ENCODE measurements around the gene NYAP1. TPM values are rescaled to one million over a fixed set of nuclear protein-coding genes. Genes with fewer than 3 reads are reported as not detected.
"Not testable (repeated sequence)": the region's sequence is repeated elsewhere in the genome, so short reads cannot be mapped to it uniquely, and the experiment has no call there.

Gene NYAP1
- total and polyA plus RNA-seq, 2 donors from 2014 or later: 0.41 to 0.69 TPM

GRCh38 chr7:100532165-100533022 lies 48.7 kb downstream of the NYAP1 start:
- Histone ChIP-seq H3K27ac (ENCODE audit: low read depth in 2 of 2, low read length in 2 of 2) (no peak overlapping the region), H3K4me3 (ENCODE audit: low read length in 3 of 3) (no peak overlapping the region), H3K27me3 (ENCODE audit: control insufficient read depth, insufficient read depth, low read length) (no peaks in the 10 kb centered on the region), H3K36me3 (ENCODE audit: control insufficient read depth in 2 of 3, insufficient read depth in 3 of 3, low read length in 3 of 3) (no peaks in the 10 kb centered on the region), H3K9me3 (ENCODE audit: control insufficient read depth in 2 of 3, insufficient read depth in 1 of 3, low read length in 3 of 3) (no peaks in the 10 kb centered on the region), H3K4me1 (ENCODE audit: control insufficient read depth in 2 of 3, insufficient read depth in 2 of 3, low read depth in 1 of 3, low read length in 3 of 3) (no peaks in the 10 kb centered on the region), H3K9ac (ENCODE audit: low read length in 3 of 3) (no peak overlapping the region)
- intact Hi-C loops (cut with DNase I): no loop called here
- FAIRE-seq (no peak), DNase-seq (no peak)
- TF ChIP-seq CTCF (IDR thresholded peaks at IDR 0.05; ENCODE audit: borderline replicate concordance, extremely low read depth, insufficient read depth): no peak

GRCh38 chr7:100535982-100536381 lies 52.3 kb downstream of the NYAP1 start:
- H3K4me1 ChIP-seq (ENCODE audit: control insufficient read depth in 2 of 3, insufficient read depth in 2 of 3, low read depth in 1 of 3, low read length in 3 of 3); H3K9me3 ChIP-seq (ENCODE audit: control insufficient read depth in 2 of 3, insufficient read depth in 1 of 3, low read length in 3 of 3); H3K9ac ChIP-seq (ENCODE audit: low read length in 3 of 3); H3K36me3 ChIP-seq (ENCODE audit: control insufficient read depth in 2 of 3, insufficient read depth in 3 of 3, low read length in 3 of 3); FAIRE-seq; H3K27me3 ChIP-seq (ENCODE audit: control insufficient read depth, insufficient read depth, low read length); intact Hi-C loops (cut with DNase I); H3K27ac ChIP-seq (ENCODE audit: low read depth in 2 of 2, low read length in 2 of 2); DNase-seq; H3K4me3 ChIP-seq (ENCODE audit: low read length in 3 of 3): not testable (repeated sequence)

GRCh38 chr7:100536695-100537094 lies 53.0 kb downstream of the NYAP1 start:
- H3K4me1 ChIP-seq (ENCODE audit: control insufficient read depth in 2 of 3, insufficient read depth in 2 of 3, low read depth in 1 of 3, low read length in 3 of 3); H3K9ac ChIP-seq (ENCODE audit: low read length in 3 of 3); H3K36me3 ChIP-seq (ENCODE audit: control insufficient read depth in 2 of 3, insufficient read depth in 3 of 3, low read length in 3 of 3); H3K9me3 ChIP-seq (ENCODE audit: control insufficient read depth in 2 of 3, insufficient read depth in 1 of 3, low read length in 3 of 3); FAIRE-seq; H3K4me3 ChIP-seq (ENCODE audit: low read length in 3 of 3); H3K27ac ChIP-seq (ENCODE audit: low read depth in 2 of 2, low read length in 2 of 2); intact Hi-C loops (cut with DNase I); H3K27me3 ChIP-seq (ENCODE audit: control insufficient read depth, insufficient read depth, low read length); DNase-seq: not testable (repeated sequence)

GRCh38 chr7:100538348-100538653 lies 54.6 kb downstream of the NYAP1 start:
- no peaks in the 10 kb centered on the region for H3K9me3 ChIP-seq (ENCODE audit: control insufficient read depth in 2 of 3, insufficient read depth in 1 of 3, low read length in 3 of 3)
- peak overlapping the region in 2 of 3 donors; percentile 48 to 56 for H3K4me3 ChIP-seq (ENCODE audit: low read length in 3 of 3)
- no peaks in the 10 kb centered on the region for H3K36me3 ChIP-seq (ENCODE audit: control insufficient read depth in 2 of 3, insufficient read depth in 3 of 3, low read length in 3 of 3)
- FAIRE-seq (no peak), DNase-seq (no peak)
- H3K9ac ChIP-seq (ENCODE audit: low read length in 3 of 3): peak overlapping the region in 2 of 3 donors; percentile 26 to 48
- TF ChIP-seq CTCF (IDR thresholded peaks at IDR 0.05; ENCODE audit: borderline replicate concordance, extremely low read depth, insufficient read depth): no peak
- H3K27me3 ChIP-seq (ENCODE audit: control insufficient read depth, insufficient read depth, low read length): no peaks in the 10 kb centered on the region
- peak overlapping the region in 1 of 2 donors; percentile 51 for H3K27ac ChIP-seq (ENCODE audit: low read depth in 2 of 2, low read length in 2 of 2)
- intact Hi-C loops (cut with DNase I): no loop called here
- peaks cover 0 to 2% (median 0%) of the 10 kb centered on the region in 3 donors for H3K4me1 ChIP-seq (ENCODE audit: control insufficient read depth in 2 of 3, insufficient read depth in 2 of 3, low read depth in 1 of 3, low read length in 3 of 3)

Measured in kidney (tissue), 14 donors.